Skeletal muscle tissue (tissue), 1 donor: Measurements from ENCODE around the gene SMIM23. TPM values are rescaled to one million over a fixed set of nuclear protein-coding genes. Genes with fewer than 3 reads are reported as not detected.

ENCODE experiments used
- total RNA-seq: library from RNA; depleted of rRNA; stranded (reverse); fragments of >200 nt; gene quantifications from one replicate; pipeline ENCODE4 v1.2.3, GENCODE V29; 2014

SMIM23 gene
- total RNA-seq, 1 donor from 2014 or later: not detected

Other genes starting within 250 kb of the SMIM23 start
- 60.5 TPM for gene FBXW11, start 220.8 kb downstream of the SMIM23 start, total RNA-seq